HG03045 (cell line): ENCODE results near the gene ATP2B1.
"Not testable (repeated sequence)": the region's sequence is repeated elsewhere in the genome, so short reads cannot be mapped to it uniquely, and the experiment has no call there.

ENCODE experiments used
- ATAC-seq: cut with Tn5 transposase; IDR thresholded peaks from one replicate; pipeline ENCODE4 v1.9.1; 2021; ENCODE audit warnings: mild to moderate bottlenecking, moderate library complexity; ENCODE audit not compliant: unreplicated experiment

The ATP2B1 gene

DNA sequence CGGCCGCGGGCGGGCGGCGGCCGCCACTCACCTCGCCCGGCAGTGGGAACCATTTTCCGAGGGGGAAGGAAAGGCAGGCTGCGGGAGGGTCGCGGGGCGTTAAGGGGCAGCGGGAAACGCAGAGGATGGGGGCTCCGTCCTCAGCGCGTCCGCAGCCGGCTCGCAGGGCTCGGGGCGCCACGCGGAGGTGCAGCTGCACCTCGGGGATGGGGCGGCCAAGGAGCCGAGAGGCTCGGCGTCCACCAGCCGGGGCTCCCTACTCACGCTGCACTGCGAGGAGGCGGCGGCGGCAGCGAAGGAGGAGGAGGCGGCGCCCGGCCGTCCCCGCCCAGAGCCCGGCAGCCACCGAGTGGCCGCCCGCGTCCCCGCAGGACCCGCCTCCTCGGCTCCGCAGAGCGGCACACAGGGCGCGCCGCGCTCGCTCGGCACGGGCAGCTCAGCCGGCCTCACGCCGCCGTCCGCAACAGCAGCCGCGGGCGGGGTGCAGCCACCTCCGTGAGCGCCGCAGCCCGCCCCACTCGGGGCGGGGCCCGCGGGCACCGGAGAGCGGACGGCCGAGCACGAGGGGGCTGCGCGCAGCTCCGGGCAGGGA, at the start of gene ATP2B1:
Gene ATP2B1, minus strand, starts transcription at position 274 of the 592 bp plus-strand sequence. CDS start 52,952 bp downstream, outside the sequence.
- peak; percentile 61 for ATAC-seq

DNA sequence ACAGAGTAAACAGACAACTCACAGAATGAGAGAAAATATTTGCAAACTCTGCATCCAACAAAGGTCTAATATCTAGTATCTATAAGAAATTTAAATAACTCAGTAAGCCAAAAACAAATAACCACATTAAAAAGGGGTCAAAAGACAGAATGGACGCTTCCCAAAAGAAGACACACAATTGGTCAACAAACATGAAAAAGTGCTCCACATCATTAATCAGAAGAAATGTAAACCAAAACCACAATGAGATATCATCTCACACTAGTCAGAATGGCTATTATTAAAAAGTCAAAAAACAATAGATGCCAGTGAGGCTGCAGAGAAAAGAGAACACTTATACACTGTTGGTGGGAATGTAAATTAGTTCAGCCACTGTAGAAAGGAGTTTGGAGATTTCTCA, 49.3 kb upstream of the ATP2B1 start:
- not testable (repeated sequence) for ATAC-seq

DNA sequence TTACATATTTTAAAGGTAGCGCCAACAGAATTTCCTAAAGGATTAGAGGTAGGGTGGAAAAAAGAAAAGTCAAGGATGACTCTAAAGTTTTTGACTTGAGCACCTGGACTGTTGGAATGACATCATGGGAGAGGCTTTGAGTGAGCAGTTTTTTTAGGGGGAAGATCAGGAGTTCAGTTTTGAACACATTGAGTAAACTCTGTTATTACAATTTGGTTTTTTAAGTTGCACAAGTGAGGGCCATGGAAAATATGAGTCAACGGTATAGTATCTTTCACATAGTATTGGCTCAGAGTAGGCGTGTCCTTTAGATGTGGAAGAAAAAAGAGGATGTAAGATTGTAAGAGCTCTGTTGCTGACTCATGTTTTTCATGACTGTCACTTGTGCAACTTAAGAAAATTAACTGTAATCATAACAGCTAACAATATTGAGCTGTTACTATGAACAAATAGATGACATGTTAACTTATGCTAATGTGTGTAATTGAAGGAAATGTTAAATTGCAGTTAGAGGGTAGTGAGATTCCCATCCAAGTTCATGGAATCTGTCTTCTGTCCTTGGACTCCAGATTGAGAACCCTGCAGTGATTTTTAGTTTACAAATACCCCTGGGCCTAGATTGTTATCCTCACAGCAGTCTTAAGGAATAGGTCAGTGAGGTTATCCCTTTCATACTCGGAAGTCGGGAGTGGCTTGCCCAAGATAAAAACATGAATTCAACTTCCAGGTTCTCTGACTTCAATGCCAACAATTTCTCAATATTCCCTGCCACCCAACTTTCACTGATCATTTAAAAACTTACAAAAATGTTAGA, 48.2 kb upstream of the ATP2B1 start:
- ATAC-seq, result peak; percentile 95

- peak; percentile 2 for ATAC-seq
These were observed 47.6 kb upstream of the ATP2B1 start for GRCh38 chr12:89756194-89756584.

DNA sequence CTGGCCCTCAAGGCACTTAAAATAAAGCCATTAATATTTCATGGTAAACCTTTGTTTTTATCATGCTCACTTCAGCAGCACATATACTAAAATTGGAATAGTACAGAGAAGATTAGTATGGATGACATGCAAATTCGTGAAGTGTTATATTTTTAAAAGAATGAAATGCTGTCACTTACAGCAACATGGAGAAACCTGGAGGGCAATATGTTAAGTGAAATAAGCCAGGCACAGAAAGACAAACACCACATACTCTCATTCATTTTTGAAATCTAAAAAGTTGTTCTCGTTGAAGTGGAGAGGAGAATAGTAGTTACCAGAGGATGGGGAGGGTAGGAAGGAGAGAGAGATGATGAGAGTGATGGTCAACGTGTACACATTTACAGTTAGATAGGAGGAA, 45.4 kb upstream of the ATP2B1 start:
- ATAC-seq, result no peak

- ATAC-seq, result no peak
These were observed 43.7 kb upstream of the ATP2B1 start for GRCh38 chr12:89752341-89752740.

- no peak for ATAC-seq
These were observed 42.0 kb upstream of the ATP2B1 start for GRCh38 chr12:89750389-89751351.

- no peak for ATAC-seq
These were observed 40.2 kb upstream of the ATP2B1 start for GRCh38 chr12:89748791-89749190.

- no peak for ATAC-seq
These were observed 36.6 kb upstream of the ATP2B1 start for GRCh38 chr12:89745286-89745685.

DNA sequence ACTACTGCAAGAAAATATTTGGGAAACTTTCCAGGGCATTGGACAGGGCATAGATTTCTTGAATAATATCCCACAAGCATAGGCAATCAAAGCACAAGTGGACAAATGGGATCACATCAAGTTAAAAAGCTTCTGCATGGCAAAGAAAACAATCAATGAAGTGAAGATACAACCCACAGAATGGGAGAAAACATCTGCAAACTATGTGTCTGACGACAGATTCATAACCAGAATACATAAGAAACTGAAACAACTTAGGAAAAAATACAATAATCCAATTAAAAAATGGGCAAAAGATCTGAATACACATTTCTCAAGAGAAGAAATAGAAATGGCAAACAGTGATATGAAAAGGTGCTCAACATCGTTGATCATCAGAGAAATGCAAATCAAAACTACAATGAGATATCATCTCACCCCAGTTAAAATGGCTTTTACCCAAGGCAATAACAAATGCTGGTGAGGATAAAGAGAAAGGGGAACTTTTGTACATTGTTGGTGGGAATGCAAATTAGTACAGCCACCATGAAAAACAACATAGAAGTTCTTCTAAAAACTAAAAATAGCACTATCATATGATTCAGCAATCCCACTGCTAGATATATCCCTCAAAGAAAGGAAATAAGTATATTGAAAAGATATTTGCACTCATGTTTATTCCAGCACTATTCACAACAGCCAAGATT, 33.8 kb upstream of the ATP2B1 start:
- ATAC-seq, result no peak

GRCh38 chr12:89740943-89741342, 32.3 kb upstream of the ATP2B1 start:
- no peak for ATAC-seq

DNA sequence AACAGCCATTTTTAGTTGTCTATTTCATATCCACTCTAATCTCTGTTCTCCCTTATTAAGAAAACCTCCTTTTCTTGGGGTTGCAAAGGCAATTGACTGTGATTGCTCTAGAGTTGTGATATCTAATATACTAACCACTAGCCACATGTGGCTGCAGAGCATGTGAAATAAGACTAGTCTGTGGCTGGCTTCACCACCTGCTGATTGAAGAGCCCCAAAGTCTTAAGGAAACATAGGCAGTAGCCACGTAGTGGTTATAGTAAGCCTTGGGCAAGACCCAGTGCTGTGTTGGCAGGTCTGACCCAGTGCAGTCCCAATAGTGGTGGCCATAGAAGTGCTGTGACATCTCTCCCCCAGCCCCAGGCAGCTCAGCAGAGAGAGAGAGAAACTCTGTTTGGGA, 28.4 kb upstream of the ATP2B1 start:
- ATAC-seq, result no peak

DNA sequence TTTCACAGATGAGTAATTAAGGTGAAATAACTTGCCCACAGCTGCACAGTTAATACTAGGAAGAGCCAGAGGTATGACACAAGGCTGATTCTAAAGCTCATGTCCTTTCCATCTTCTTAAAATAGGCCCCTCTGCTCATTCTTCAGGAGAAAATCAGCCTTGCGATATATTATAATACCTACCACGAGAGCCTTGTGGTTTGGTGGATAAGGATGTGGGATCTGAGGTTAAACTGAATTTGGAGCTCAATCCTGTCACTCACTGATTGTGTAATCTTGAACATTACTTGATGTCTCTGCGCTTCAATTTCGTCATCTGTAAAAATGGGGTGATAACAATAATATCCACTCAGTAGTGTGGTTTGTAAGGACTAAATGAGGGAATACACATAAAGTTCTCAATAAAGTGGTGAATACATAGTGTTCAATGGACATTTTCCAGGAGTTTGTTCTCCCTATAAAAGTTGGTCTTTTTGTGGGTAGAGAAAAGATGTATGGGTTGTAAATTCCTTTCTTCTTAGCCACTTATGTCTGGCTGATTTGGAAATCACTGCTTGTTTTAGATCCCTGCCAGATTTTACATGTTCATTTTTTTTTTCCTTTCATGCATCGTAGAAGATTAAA, 25.1 kb upstream of the ATP2B1 start:
- no peak for ATAC-seq

DNA sequence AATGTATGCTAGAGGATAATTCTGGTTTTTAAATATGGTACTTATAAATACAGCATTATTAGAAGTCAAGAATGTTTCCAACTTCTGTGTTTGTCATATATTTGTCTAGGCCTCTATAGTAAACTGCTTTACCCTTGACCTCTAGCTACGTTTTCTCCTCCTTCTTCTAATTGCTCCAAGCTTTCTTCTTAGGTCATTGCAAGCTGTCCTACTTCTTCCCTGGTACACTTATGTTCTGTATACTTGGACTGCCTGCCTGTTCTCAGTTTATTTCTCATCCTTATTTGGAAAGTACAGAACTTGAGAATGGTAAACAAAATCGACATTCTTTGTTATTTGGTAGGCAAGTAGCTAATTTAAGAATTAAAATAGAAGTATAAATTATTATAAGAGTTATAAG, 23.9 kb upstream of the ATP2B1 start:
- no peak for ATAC-seq

GRCh38 chr12:89731614-89732013, 23.0 kb upstream of the ATP2B1 start:
- ATAC-seq, result no peak

DNA sequence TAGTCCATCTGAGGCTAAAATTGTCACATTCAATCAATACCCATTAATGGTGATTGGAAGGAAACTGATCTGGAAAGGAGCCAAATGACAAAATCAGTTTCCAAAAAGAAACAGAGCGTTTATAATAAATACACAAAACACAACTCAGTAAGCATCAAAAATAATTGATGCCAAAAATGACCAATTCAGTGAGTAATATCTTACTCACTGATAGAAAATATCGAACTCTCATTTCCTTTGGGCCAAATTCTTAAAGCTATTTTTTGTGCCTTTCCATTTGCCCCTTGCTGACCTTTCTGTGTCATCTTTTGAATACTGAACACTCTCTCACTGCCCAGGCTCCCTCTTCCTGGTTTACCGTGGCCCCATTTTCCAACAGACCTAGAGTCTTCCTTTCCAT, 22.5 kb upstream of the ATP2B1 start:
- no peak for ATAC-seq

GRCh38 chr12:89729946-89730459, 21.4 kb upstream of the ATP2B1 start:
- no peak for ATAC-seq

DNA sequence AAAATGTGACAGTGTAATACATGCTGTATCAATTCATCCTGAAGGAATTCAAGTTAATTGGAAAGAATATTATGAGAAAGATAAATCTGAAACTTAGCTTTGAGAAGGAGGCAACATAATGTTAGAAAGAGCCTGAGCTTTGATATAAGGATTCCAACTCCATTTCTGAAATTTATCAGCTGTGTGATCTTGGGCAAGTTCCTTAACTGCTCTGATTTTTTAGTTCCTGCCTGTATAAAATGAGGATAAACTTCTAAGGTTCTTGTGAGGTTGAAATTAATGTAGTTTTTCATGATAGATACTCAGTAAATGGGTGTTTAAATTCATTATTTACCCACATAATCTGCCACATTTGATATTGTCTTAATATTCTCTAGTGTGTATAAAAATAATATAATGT, 14.6 kb upstream of the ATP2B1 start:
- no peak for ATAC-seq

DNA sequence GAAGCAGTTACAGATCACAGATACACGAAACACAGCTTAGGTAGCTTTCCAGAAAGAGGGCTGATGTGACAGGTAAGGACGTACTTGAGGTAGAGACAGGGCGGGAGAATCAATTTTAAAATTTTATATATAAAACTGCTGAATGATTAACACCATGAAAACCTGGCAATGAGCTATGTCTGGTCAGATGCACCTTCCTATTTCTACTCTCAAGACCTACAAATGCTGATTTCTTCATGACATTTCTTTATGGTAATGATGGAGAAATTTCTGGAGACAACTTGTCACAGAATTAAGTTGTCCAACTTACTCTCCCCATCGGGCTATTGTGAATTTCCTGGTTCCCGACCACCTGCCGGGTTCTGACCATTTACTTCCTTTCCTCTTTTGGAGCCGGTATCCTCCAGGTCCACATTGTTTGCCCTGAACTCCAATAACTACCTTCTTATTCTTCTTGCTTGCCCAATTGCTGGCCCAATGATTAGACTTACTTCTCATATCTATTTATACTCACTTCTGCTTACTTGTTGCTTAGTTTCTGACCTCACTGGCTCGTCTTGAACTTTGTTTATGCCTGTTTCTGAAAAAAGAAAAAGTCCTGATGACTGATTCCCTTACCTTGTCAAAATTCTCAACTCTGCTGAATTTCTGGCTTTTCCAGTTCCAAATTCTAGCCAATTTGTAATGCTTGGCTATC, 12.8 kb upstream of the ATP2B1 start:
- ATAC-seq, result peak; percentile 96
